Measurements from ENCODE around the gene TMEM18. TPM values are rescaled to one million over a fixed set of nuclear protein-coding genes. Genes with fewer than 3 reads are reported as not detected.

The TMEM18 gene
- total and polyA plus RNA-seq, 2 of the 4 experiments (the other 2 are of a cell fraction) = 15.2 to 30.2 TPM

DNA sequence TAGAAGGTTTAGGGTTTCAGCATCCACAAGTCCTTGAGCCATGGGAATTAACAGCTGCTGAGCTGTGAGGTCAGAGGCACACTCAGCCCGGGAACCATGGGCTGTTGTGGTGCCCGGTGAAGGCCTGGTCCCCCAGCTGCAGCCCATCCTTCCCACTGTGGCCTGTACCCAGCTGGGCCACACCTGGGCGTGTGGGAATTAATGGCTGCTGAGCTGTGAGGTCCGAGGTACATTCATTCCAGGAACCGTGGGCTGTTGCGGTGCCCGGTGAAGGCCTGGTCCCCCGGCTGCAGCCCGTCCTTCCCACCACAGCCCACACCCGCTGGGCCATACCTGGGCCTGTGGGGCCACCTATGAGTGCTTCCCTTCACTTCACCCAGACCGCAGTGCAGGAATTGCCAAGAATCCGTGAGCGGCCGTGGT lies 25.2 kb downstream of the TMEM18 start:
- Histone ChIP-seq H3K9me3 (ENCODE audit: control insufficient read depth, insufficient read depth, low read length) (no peaks in the 10 kb centered on the region), H4K8ac (ENCODE audit: low read depth in 2 of 2, low read length in 2 of 2) (no peak overlapping the region), H2AFZ (replicated peaks; ENCODE audit: low read length, poor library complexity) (no peak overlapping the region), H3K4me2 (ENCODE audit: low read depth, low read length) (no peak overlapping the region), H4K20me1 (ENCODE audit: insufficient read depth, low read length) (no peaks in the 10 kb centered on the region), H2BK20ac (ENCODE audit: low read depth, low read length) (no peak overlapping the region), H3K4me1 (ENCODE audit: control insufficient read depth, insufficient read depth, low read length) (no peaks in the 10 kb centered on the region), H2BK5ac (ENCODE audit: low read depth, low read length, poor library complexity, severe bottlenecking) (no peak overlapping the region), H3K9ac (ENCODE audit: low read depth, low read length) (no peak overlapping the region), H4K5ac (ENCODE audit: low read depth, low read length) (no peak overlapping the region), H2AK9ac (replicated peaks; ENCODE audit: low read depth, low read length, poor library complexity) (no peak overlapping the region), H3K79me1 (ENCODE audit: low read depth in 1 of 2, low read length in 2 of 2) (no peaks in the 10 kb centered on the region), H3K4ac (ENCODE audit: low read depth, low read length) (no peak overlapping the region), H2AK5ac (ENCODE audit: low read depth, low read length) (no peak overlapping the region), H3K56ac (ENCODE audit: extremely low read depth, insufficient read depth, low read length) (no peak overlapping the region), H3K14ac (replicated peaks; ENCODE audit: low read depth, low read length) (no peak overlapping the region), H3K18ac (ENCODE audit: low read depth, low read length) (no peak overlapping the region), H3K36me3 (ENCODE audit: control insufficient read depth, insufficient read depth, low read length) (no peaks in the 10 kb centered on the region), H3K27ac (ENCODE audit: insufficient read depth, low read length) (no peak overlapping the region), H3K27me3 (ENCODE audit: control insufficient read depth, insufficient read depth, low read length) (peaks cover 2% of the 10 kb centered on the region; the same call in 1 of the 2 replicates), H3K4me3 (ENCODE audit: insufficient read depth, low read depth, low read length) (no peak overlapping the region), H2BK15ac (ENCODE audit: low read depth, low read length) (no peak overlapping the region), H4K91ac (ENCODE audit: insufficient read depth, low read depth, low read length) (no peak overlapping the region), H2BK120ac (ENCODE audit: low read depth, low read length) (no peak overlapping the region), H3K23ac (ENCODE audit: low read depth, low read length) (no peak overlapping the region), H3K9me1 (ENCODE audit: insufficient read depth, low read length) (no peaks in the 10 kb centered on the region)
- intact Hi-C loops (cut with micrococcal nuclease) (no loop called here), in situ Hi-C loops (cut with MboI; ENCODE audit: low sequenced_read_pairs) (no loop called here), dilution Hi-C loops (cut with HindIII; ENCODE audit: low sequenced_read_pairs, unreplicated experiment) (no loop called here)
- ATAC-seq (ENCODE audit: low read depth) (no peak), DNase-seq (no peak)
- WGBS, 2 experiments (ENCODE audit: extremely low coverage in 2 of 2, insufficient read length in 1 of 2) = 77% methylated on average over 5 of the region's 14 CpGs; no CpG with 5 or more reads in 1 of the 2 experiments
- no TSS peak for BruUV-seq (replicated peaks)
- CTCF ChIA-PET = no interaction called here
- POLR2A ChIA-PET (ENCODE audit: unreplicated experiment) = no interaction called here
- no peak for TF ChIP-seq CEBPB (IDR thresholded peaks at IDR 0.05; ENCODE audit: low read depth, low read length)
- no peak for TF ChIP-seq RFX5 (IDR thresholded peaks at IDR 0.05; ENCODE audit: low read depth, low read length)
- TF ChIP-seq MAZ (IDR thresholded peaks at IDR 0.05; ENCODE audit: borderline replicate concordance, low read depth, low read length) = no peak
- no peak for TF ChIP-seq POLR2A (IDR thresholded peaks at IDR 0.05; ENCODE audit: low read depth, low read length)
- no peak for TF ChIP-seq MXI1 (IDR thresholded peaks at IDR 0.05; ENCODE audit: borderline replicate concordance, low read depth, low read length)
- no peak for TF ChIP-seq RCOR1 (IDR thresholded peaks at IDR 0.05; ENCODE audit: insufficient replicate concordance, low read length)
- TF ChIP-seq, protein P1, sequence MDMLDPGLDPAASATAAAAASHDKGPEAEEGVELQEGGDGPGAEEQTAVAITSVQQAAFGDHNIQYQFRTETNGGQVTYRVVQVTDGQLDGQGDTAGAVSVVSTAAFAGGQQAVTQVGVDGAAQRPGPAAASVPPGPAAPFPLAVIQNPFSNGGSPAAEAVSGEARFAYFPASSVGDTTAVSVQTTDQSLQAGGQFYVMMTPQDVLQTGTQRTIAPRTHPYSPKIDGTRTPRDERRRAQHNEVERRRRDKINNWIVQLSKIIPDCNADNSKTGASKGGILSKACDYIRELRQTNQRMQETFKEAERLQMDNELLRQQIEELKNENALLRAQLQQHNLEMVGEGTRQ (IDR thresholded peaks at IDR 0.05; ENCODE audit: low read depth, low read length) = no peak
- TF ChIP-seq RAD21 (IDR thresholded peaks at IDR 0.05; ENCODE audit: low read length) = no peak
- TF ChIP-seq SMC3 (IDR thresholded peaks at IDR 0.05; ENCODE audit: low read depth, low read length) = no peak
- TF ChIP-seq, protein P2, sequence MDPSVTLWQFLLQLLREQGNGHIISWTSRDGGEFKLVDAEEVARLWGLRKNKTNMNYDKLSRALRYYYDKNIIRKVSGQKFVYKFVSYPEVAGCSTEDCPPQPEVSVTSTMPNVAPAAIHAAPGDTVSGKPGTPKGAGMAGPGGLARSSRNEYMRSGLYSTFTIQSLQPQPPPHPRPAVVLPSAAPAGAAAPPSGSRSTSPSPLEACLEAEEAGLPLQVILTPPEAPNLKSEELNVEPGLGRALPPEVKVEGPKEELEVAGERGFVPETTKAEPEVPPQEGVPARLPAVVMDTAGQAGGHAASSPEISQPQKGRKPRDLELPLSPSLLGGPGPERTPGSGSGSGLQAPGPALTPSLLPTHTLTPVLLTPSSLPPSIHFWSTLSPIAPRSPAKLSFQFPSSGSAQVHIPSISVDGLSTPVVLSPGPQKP (IDR thresholded peaks at IDR 0.05; ENCODE audit: borderline replicate concordance, low read depth, low read length) = no peak
- no peak for TF ChIP-seq CTCF (conservative IDR thresholded peaks at IDR 0.05; ENCODE audit: low read depth, low read length)
- no peak for TF ChIP-seq MAFK (IDR thresholded peaks at IDR 0.05; ENCODE audit: low read depth, low read length)
- TF ChIP-seq BHLHE40 (IDR thresholded peaks at IDR 0.05; ENCODE audit: low read depth, low read length) = no peak
- no peak for TF ChIP-seq CHD1 (IDR thresholded peaks at IDR 0.05; ENCODE audit: low read depth, low read length)
- TF ChIP-seq FOS (IDR thresholded peaks at IDR 0.05; ENCODE audit: low read depth, low read length) = no peak
- TF ChIP-seq NFE2L2 (IDR thresholded peaks at IDR 0.05; ENCODE audit: low read depth, low read length) = no peak

Data from IMR-90 (cell line).